Erythroblast (primary cell): ENCODE data around the gene TBC1D16.

Experiments used
- GATA1 ChIP-seq: IDR thresholded peaks from 2 replicates; pipeline ENCODE4 v1.6.1; 2011; ENCODE audit warnings: low read depth, mild to moderate bottlenecking, control low read depth, low read length, moderate library complexity
- POLR2A ChIP-seq: IDR thresholded peaks from 2 replicates; pipeline ENCODE4 v1.6.1; 2011; ENCODE audit warnings: mild to moderate bottlenecking, low read length

- no peak for TF ChIP-seq POLR2A
- no peak for TF ChIP-seq GATA1
Observed at GRCh38 chr17:79946352-79947231, 89.1 kb downstream of the TBC1D16 start.
